Breast epithelium (tissue), 3 donors: ENCODE measurements around the gene LYRM9.
"Not testable (repeated sequence)": the region's sequence is repeated elsewhere in the genome, so short reads cannot be mapped to it uniquely, and the experiment has no call there.

Experiments
- CTCF ChIP-seq, 3 donors: fragments of 450-650 bp; IDR thresholded peaks; one replicate each; pipeline ENCODE4 v1.5.1; 2016 to 2017; ENCODE audit warnings: antibody characterized with exemption in 3 of 3, mild to moderate bottlenecking in 3 of 3, moderate library complexity in 3 of 3
- POLR2AphosphoS5 ChIP-seq, 3 donors: sonication (generic); formaldehyde crosslinking; IDR thresholded peaks; one replicate each; pipeline ENCODE4 v1.6.1; 2017; ENCODE audit warnings: antibody characterized with exemption in 3 of 3

GRCh38 chr17:27829888-27830287, 63.3 kb downstream of the LYRM9 start:
- not testable (repeated sequence) for TF ChIP-seq CTCF, POLR2AphosphoS5 (IDR thresholded peaks at IDR 0.05)
